Neural progenitor cell (in vitro differentiated cells): Measurements from ENCODE around the gene MYCN. TPM values are rescaled to one million over a fixed set of nuclear protein-coding genes. Genes with fewer than 3 reads are reported as not detected.

Experiments
- DNase-seq: peaks from one replicate; pipeline ENCODE4 v3.0.0-alpha.2; 2016; ENCODE audit warnings: low spot score
- H2AFZ ChIP-seq: fragments of 200-600 bp; sonication (generic); replicated peaks from 2 replicates; pipeline ENCODE4 v1.6.1; 2016; ENCODE audit warnings: antibody characterized with exemption
- H3F3A ChIP-seq: fragments of 200-600 bp; sonication (generic); 2 replicates; pipeline ENCODE4 v1.6.1; 2016; ENCODE audit warnings: antibody characterized with exemption, low read depth
- H3K27ac ChIP-seq: fragments of 200-600 bp; sonication (generic); 2 replicates; pipeline ENCODE4 v1.5.1; 2016; ENCODE audit warnings: mild to moderate bottlenecking
- H3K27me3 ChIP-seq: fragments of 200-600 bp; sonication (generic); 2 replicates; pipeline ENCODE4 v1.6.1; 2016; ENCODE audit warnings: mild to moderate bottlenecking, moderate library complexity
- H3K36me3 ChIP-seq: fragments of 200-600 bp; sonication (generic); 2 replicates; pipeline ENCODE4 v1.5.1; 2016
- H3K4me1 ChIP-seq: fragments of 200-600 bp; sonication (generic); 2 replicates; pipeline ENCODE4 v1.6.1; 2016; ENCODE audit warnings: mixed run types
- H3K4me2 ChIP-seq: fragments of 200-600 bp; sonication (generic); 2 replicates; pipeline ENCODE4 v1.6.1; 2016
- H3K4me3 ChIP-seq: fragments of 200-600 bp; sonication (generic); 2 replicates; pipeline ENCODE4 v1.5.1; 2016
- H3K79me2 ChIP-seq: fragments of 200-600 bp; sonication (generic); 2 replicates; pipeline ENCODE4 v1.6.1; 2016; ENCODE audit warnings: low read depth
- H3K9ac ChIP-seq: fragments of 200-600 bp; sonication (generic); 2 replicates; pipeline ENCODE4 v1.6.1; 2016
- H3K9me3 ChIP-seq: fragments of 200-600 bp; sonication (generic); 2 replicates; pipeline ENCODE4 v1.5.1; 2016; ENCODE audit warnings: low read depth
- H4K20me1 ChIP-seq: fragments of 200-600 bp; sonication (generic); 2 replicates; pipeline ENCODE4 v1.6.1; 2016; ENCODE audit warnings: low read depth
- H3K27ac Mint-ChIP-seq: 3 replicates; pipeline ENCODE4 v1.8.0; 2021; ENCODE audit warnings: mixed read lengths
- H3K27me3 Mint-ChIP-seq: 2 replicates; pipeline ENCODE4 v1.8.0; 2022; ENCODE audit warnings: low read depth, mild to moderate bottlenecking, inconsistent platforms, moderate library complexity, mixed read lengths; ENCODE audit not compliant: insufficient read depth
- H3K36me3 Mint-ChIP-seq: 3 replicates; pipeline ENCODE4 v1.8.0; 2021; ENCODE audit warnings: mixed read lengths
- H3K4me1 Mint-ChIP-seq: 3 replicates; pipeline ENCODE4 v1.8.0; 2021; ENCODE audit warnings: mixed read lengths
- H3K4me3 Mint-ChIP-seq: 3 replicates; pipeline ENCODE4 v1.8.0; 2021; ENCODE audit warnings: mild to moderate bottlenecking, moderate library complexity, mixed read lengths
- H3K9me3 Mint-ChIP-seq: 3 replicates; pipeline ENCODE4 v1.8.0; 2020; ENCODE audit warnings: mixed read lengths
- EZH2 ChIP-seq: fragments of 200-600 bp; sonication (generic); IDR thresholded peaks from 2 replicates; pipeline ENCODE4 v1.6.1; 2017; ENCODE audit warnings: antibody characterized with exemption, mild to moderate bottlenecking, moderate library complexity
- EZH2phosphoT487 ChIP-seq: fragments of 200-600 bp; sonication (generic); IDR thresholded peaks from 2 replicates; pipeline ENCODE4 v1.6.1; 2017; ENCODE audit warnings: antibody characterized with exemption
- total RNA-seq: library from RNA; depleted of rRNA; stranded (reverse); fragments of >200 nt; gene quantifications from 2 replicates; pipeline ENCODE4 v1.2.3, GENCODE V29; 2015; ENCODE audit warnings: low replicate concordance
- TF ChIP-seq, protein P1 (sequence below): fragments of 200-600 bp; sonication (generic); IDR thresholded peaks from 2 replicates; pipeline ENCODE4 v1.5.1; 2017; ENCODE audit warnings: antibody characterized with exemption, mild to moderate bottlenecking

MYCN gene
- total RNA-seq, 1 donor from 2014 or later: 24.7 TPM

DNA sequence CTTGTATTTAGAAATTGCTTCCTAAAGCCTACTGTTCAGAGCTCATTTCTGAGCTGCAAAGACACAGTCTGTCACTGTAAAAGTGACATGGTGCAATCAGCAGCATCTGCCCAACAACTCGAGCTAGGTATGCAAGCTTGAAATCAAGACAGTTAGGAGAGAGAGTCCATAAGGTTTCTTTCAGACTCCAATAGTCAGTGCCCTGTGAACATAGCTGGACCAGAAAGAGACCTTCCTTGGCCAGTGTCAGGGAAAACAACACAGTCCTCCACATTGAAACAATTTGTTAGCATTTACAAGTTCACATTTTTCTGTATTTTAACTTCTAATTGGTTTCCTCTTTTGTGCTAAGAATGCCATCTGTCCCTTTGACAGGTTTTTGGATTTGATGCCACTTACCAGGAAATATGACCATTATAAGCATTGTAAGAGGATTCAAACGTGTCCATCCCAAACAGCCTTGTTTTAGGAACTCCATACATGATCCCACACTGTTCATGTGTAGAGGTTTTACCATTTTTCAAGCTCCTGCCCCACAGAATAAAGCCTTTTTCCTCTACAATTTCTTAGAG is 8.9 kb upstream of the MYCN start:
- DNase-seq: no peak
- H3K27ac Mint-ChIP-seq: no peak overlapping the region
- Histone ChIP-seq H3K4me1 (peaks cover 6% of the 10 kb centered on the region), H3K9me3 (no peaks in the 10 kb centered on the region), H3K79me2 (no peaks in the 10 kb centered on the region), H3K9ac (no peak overlapping the region), H3K27ac (no peak overlapping the region), H4K20me1 (no peaks in the 10 kb centered on the region), H3K36me3 (no peaks in the 10 kb centered on the region), H3K27me3 (no peaks in the 10 kb centered on the region), H3K4me3 (no peak overlapping the region), H3K4me2 (no peak overlapping the region), H2AFZ (no peak overlapping the region), H3F3A (no peaks in the 10 kb centered on the region)
- peaks cover 8% of the 10 kb centered on the region for H3K4me1 Mint-ChIP-seq
- H3K27me3 Mint-ChIP-seq: peaks cover 5% of the 10 kb centered on the region
- no peaks in the 10 kb centered on the region for H3K36me3 Mint-ChIP-seq
- no peak for TF ChIP-seq EZH2phosphoT487
- TF ChIP-seq EZH2: no peak
- TF ChIP-seq, protein P1, sequence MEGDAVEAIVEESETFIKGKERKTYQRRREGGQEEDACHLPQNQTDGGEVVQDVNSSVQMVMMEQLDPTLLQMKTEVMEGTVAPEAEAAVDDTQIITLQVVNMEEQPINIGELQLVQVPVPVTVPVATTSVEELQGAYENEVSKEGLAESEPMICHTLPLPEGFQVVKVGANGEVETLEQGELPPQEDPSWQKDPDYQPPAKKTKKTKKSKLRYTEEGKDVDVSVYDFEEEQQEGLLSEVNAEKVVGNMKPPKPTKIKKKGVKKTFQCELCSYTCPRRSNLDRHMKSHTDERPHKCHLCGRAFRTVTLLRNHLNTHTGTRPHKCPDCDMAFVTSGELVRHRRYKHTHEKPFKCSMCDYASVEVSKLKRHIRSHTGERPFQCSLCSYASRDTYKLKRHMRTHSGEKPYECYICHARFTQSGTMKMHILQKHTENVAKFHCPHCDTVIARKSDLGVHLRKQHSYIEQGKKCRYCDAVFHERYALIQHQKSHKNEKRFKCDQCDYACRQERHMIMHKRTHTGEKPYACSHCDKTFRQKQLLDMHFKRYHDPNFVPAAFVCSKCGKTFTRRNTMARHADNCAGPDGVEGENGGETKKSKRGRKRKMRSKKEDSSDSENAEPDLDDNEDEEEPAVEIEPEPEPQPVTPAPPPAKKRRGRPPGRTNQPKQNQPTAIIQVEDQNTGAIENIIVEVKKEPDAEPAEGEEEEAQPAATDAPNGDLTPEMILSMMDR: no peak
- H3K9me3 Mint-ChIP-seq: peaks cover 2% of the 10 kb centered on the region
- H3K4me3 Mint-ChIP-seq: no peak overlapping the region

DNA sequence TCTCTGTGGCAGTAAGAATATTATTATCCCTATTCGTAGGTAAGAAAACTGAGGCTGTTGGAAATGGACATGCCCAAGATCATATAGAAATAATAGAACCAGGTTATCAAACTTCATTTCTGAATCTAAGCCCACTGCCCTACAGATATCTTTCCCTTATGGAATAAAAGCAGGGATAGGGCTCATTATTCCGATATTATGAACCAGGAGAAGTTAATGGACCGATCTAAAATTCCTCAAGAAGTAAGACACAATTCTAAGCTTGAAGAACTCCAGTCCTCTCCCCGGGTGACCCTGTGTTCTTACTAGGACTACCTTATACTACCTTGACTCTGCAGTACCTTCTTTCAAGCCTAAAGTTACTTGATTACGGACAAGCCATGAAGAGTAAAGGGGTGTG is 8.4 kb upstream of the MYCN start:
- H3K4me1 ChIP-seq: peaks cover 6% of the 10 kb centered on the region
- no peaks in the 10 kb centered on the region for H3K36me3 Mint-ChIP-seq
- H3K9me3 ChIP-seq: no peaks in the 10 kb centered on the region
- H3K27me3 ChIP-seq: no peaks in the 10 kb centered on the region
- H3K36me3 ChIP-seq: no peaks in the 10 kb centered on the region
- H4K20me1 ChIP-seq: no peaks in the 10 kb centered on the region
- H3K9ac ChIP-seq: no peak overlapping the region
- H2AFZ ChIP-seq: no peak overlapping the region
- H3F3A ChIP-seq: no peaks in the 10 kb centered on the region
- no peak overlapping the region for H3K4me3 Mint-ChIP-seq
- H3K79me2 ChIP-seq: no peaks in the 10 kb centered on the region
- peaks cover 8% of the 10 kb centered on the region for H3K4me1 Mint-ChIP-seq
- no peak overlapping the region for H3K27ac Mint-ChIP-seq
- H3K9me3 Mint-ChIP-seq: peaks cover 2% of the 10 kb centered on the region
- TF ChIP-seq, protein P1: no peak
- TF ChIP-seq EZH2 (no peak), EZH2phosphoT487 (no peak)
- H3K27me3 Mint-ChIP-seq: peaks cover 7% of the 10 kb centered on the region
- H3K4me2 ChIP-seq: no peak overlapping the region
- H3K27ac ChIP-seq: no peak overlapping the region
- no peak for DNase-seq
- no peak overlapping the region for H3K4me3 ChIP-seq

- Mint-ChIP-seq H3K4me3 (no peak overlapping the region), H3K27ac (no peak overlapping the region), H3K9me3 (peaks cover 5% of the 10 kb centered on the region), H3K4me1 (peaks cover 4% of the 10 kb centered on the region), H3K36me3 (no peaks in the 10 kb centered on the region), H3K27me3 (peaks cover 7% of the 10 kb centered on the region)
- TF ChIP-seq EZH2: no peak
- TF ChIP-seq, protein P1: no peak
- no peak for TF ChIP-seq EZH2phosphoT487
- H4K20me1 ChIP-seq: no peaks in the 10 kb centered on the region
- H3F3A ChIP-seq: no peaks in the 10 kb centered on the region
- H3K9me3 ChIP-seq: no peaks in the 10 kb centered on the region
- H3K79me2 ChIP-seq: no peaks in the 10 kb centered on the region
- H3K36me3 ChIP-seq: no peaks in the 10 kb centered on the region
- H3K4me1 ChIP-seq: peaks cover 2% of the 10 kb centered on the region
- no peaks in the 10 kb centered on the region for H3K27me3 ChIP-seq
- H3K4me3 ChIP-seq: no peak overlapping the region
- H3K27ac ChIP-seq: no peak overlapping the region
- no peak overlapping the region for H3K9ac ChIP-seq
- no peak for DNase-seq
- H3K4me2 ChIP-seq: no peak overlapping the region
- no peak overlapping the region for H2AFZ ChIP-seq
Measured at GRCh38 chr2:15932394-15933183, 7.8 kb upstream of the MYCN start.
